GM19372 (cell line): ENCODE measurements around the gene SLC9A9.
"Not testable (repeated sequence)": the region's sequence is repeated elsewhere in the genome, so short reads cannot be mapped to it uniquely, and the experiment has no call there.

Experiments
- ATAC-seq: cut with Tn5 transposase; IDR thresholded peaks from one replicate; pipeline ENCODE4 v1.9.1; 2021; ENCODE audit warnings: mild to moderate bottlenecking, low read depth, moderate library complexity; ENCODE audit not compliant: unreplicated experiment

SLC9A9 gene

DNA sequence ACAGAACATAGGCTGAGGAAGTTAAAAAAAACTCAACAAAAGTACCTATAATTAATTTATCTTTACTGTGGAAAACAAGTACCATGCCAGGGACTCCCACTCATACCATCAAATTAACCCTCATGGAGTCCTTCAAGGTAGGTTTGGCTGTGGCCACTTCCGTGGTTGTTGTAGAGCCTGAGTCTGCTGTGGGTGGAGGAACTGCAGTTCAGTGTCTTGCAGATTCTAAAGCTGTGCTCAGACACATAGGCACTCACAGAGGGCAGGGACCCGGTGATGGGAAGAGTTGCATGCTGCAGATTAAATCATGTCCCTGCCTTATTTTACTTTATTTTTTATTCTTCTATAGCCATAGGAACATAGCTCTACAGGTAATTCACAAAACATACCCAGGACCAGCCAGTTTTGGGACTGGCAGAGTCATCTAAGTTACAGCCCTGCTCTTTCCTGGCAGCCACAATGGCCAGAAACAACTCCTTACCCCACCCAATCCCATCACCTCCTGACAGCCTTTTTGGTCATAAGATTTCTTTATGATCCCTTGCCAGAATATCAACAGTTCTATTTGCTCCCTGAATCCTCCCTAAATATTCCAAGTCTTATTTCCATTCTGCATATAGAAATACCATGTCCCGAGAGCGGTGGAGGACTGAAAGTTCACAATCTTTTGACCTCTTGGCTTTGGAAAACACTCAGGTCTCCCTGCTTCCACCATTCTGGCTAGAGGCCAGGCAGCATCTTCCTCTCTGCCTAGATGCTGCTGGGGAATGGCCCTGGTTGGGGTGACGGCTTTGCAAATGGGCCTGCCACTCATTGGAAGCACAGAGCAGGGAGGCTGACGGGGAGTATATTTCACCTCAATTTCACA is 535.0 kb downstream of the SLC9A9 start:
- ATAC-seq, result no peak

DNA sequence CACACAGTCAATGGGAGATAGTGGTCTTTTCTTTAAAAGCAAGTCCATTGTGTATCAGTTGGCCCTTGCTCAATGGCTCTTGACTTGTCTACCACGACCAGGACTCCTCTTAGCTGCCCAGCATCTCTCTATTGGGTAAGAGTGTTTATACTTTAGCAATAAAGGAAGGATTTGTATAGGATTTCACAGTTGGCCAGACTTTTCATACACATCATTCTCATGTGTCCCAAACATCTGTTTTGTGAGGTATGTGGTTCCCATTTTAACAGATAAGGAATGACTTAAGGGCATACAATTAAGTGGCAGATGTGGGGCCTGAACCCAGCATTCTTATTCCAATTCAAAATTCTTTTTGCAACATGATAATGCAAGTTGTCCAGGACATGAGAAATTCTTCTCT is 537.2 kb downstream of the SLC9A9 start:
- ATAC-seq, result no peak

DNA sequence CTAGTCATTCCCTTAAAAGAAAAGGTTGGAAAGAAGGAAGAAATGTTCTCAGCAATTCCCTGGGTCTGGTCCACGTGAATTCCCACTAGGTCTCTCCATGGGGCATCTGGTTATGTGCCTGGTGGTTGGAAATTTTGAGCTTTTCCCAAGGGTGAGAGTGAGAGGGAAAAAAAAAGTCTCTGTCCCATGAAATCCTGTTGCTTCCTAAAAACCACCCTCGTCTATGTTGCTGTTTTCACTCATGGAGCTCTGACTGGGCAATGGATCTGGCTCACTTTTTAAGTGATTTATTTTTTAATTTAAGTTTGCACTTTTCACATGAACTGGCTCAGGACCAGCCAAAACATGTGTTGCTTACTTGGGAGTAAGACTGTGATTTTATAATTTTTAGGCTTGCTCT is 538.6 kb downstream of the SLC9A9 start:
- no peak for ATAC-seq

DNA sequence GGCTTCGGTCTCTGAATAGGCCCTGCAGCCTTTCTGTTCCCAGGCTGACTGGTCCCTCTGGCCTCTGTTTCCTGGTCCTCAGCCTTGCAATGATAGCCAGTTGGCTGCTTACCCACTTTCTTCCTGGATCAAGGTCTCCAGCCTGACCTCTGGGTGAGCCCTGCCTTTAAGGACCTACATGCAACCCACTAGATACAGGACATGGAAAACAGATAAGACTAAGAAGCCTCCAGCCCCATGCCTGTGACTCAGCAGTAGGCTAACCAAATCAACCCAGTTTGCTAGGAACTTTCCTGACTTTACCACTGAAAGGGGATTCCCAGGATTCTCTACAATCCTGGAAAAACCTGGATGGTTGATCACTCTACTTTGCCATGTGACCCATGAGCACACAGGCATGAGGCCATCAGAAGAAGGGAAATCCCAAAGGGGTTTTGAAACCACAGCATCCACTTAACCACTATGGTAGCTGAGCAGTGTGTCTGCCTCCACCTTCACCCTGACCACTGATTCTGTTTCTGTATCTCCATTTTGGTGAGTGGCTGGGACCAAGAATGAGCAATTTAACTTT is 540.6 kb downstream of the SLC9A9 start:
- no peak for ATAC-seq

DNA sequence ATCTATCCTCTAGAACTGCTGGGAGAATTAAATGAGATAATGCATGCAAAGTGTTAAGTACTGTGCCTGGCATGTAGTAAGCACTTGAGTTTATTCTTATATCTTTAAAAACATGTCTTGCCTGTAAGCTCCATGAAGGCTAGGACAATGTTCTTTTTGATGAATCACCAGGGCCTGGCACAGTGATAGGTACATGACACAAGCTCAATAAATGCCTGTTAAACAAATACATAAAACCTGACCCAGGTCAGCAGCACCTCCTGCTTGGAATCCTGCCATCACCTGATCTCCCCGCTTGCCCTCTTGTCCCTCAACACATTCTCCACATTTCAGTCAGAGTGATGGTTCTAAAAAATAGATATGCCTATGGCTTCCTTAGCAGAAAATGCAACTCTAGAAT is 541.9 kb downstream of the SLC9A9 start:
- ATAC-seq, result no peak

DNA sequence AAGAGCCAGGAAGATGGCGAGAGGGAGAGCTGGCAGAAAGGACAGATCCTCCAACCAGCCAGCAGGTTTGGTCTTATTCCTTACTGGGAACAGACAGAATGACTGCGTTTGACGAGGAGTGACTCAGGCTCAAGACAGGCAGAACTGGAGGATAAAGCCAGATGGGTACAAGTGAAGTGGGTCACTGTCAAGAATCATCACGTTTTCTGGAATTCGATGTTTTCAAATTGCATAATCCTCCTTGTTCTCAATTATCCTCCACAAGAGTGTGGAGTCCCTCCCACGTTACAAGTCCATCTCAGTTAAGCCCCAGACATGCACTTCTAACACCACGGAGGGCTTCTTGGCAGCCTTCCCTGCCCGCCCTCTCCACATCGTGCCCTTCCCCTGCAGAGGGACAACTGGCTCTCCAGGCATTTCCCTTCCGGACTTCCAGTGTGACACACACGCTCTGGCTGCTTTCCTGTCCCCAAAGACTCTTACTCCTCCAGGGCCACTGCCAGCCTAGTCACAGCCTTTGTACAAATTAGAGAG is 545.6 kb downstream of the SLC9A9 start:
- no peak for ATAC-seq

DNA sequence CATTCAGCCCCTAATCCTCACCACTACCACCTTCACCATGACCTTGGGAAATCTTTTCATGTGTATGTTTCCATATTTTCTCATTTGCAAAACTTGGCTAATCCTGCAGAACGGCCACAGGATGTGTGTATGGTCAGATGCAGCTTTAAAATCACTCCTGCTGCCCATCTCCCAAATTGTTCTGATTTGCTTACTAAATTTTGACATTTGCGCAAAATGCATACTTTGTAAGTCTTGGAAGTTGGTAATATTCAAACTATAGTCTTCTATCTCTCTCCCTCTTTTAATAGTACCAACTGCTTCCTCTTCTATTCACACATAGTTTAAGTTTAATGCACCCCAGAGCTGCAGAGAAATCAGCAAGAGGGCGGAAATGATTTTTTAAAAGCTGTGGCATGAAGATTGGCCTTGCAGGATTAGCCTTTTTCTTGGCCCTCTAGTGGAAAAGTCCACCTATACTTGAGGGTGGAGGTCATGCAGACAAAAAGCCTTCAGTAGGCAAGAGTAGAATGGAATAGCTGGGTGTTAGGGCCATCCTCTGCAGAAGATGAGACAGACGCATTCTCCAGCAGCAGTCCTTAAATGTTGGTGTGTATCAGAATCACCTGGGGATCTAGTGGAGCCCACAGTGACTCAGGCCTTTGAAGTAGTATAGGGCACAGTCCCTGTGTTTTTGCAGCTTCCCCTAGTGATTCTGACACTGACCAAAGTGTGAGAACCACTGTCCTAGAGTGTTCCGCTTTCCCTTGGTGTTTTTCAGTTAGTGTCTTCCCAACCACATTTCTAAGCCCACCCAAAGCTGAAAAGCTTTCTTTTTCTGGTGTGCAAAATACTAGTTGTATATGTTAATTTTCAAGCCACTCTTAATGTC is 547.0 kb downstream of the SLC9A9 start:
- no peak for ATAC-seq

DNA sequence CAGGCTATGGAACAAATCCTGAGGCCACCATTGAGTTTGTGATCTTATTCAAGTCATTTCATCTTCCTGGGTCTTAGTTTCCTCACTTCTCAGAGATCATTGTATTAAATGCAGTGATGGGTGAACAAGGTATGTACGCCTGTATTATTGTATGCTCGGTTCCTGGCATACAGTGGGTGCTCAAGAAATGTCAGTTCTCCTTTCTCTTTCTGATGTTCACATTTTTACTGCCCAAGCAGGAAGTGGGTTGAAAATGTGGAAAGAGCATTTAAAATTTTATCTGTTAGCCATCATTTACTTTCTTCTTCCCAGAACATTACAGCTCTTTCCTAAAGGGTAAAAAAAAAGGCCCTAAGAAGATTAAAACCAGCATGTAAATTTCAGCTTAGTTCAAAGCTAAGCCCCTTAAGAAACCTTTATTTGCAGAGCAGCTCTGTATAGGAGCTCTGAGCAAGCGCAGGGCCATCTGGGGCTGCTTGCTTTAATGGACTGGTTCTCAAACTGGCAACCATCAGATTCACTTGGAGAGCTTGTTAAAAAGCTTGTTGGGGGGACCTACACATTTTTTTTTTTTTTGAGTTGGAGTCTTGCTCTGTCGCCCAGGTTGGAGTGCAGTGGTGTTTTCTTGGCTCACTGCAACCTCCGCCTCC is 549.3 kb downstream of the SLC9A9 start:
- ATAC-seq, result no peak

DNA sequence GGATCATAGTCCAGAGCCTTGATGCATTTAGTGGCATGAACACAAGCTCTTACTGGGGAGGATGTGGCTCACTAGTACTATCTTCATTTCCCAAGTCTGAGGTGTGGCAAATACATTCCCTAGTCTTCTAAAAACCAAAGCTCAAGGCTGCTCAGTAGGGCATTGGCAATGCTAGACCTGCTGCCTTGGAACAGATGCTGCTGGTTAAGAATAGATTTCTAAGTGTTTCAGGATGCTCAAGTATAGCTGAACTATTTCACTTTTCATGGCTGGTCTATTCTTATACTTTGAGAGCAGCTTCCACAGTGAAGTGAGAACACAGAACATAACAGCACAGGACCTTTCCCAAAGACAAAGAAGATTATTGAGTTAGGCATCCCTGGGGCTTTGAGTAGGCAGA is 549.9 kb downstream of the SLC9A9 start:
- no peak for ATAC-seq

DNA sequence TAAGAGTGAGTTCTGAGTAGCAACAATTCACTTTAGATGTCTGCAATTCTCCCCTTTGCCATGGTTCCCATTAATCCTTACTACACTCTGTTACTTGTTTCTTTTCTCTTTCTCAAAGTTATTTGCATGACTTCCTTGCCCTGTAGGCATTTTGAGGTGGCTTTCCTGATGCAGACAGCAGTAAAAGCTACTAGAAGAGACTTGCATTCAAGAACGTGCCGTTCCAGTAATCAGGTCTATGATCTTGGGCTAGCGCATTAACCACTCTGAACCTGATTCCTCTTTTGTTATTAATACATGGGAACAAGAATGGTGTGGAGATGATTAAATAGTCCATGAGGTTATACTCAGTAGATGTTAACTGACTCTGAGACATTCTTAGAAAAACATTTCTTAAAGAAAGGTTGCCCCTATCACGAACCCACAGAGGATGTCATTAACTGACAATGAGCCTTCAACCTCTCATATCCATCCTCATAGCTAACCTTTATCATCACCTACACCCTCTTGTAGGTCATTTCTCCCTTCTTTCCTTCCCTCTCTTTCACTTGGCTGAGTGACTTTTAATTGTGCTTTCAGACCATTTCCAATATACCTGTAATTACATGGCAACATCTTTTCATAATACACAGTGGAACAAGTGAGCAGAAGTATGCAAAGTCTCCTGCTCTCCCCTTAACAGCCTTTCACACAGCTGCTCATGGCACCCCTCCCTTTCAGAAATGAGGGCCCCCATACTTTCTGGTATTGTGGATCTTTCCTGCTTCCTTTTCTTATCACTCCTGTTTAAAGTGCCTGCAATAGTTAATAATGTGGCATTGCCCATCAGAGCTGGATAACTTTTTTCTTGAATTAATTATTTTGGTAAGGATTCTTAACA is 552.8 kb downstream of the SLC9A9 start:
- ATAC-seq, result no peak

DNA sequence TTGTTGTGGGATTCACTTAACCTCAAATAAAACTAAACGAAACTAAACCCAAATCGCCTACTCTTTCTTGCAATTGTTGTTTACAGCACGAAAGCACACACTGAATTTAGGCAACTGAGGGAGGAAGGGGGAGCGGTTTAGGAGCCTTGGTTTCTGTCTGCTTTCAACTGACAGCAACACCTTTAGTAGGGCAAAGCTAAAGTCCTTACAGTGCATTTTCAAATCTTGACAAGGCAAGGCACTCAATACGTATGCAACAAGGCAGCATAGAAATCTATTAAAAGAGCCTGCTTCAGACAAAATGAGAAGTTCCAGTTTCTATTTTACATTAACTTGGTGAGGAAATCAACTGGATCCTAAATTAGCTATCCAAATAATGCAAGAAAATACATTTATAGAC is 554.1 kb downstream of the SLC9A9 start:
- ATAC-seq, result no peak

DNA sequence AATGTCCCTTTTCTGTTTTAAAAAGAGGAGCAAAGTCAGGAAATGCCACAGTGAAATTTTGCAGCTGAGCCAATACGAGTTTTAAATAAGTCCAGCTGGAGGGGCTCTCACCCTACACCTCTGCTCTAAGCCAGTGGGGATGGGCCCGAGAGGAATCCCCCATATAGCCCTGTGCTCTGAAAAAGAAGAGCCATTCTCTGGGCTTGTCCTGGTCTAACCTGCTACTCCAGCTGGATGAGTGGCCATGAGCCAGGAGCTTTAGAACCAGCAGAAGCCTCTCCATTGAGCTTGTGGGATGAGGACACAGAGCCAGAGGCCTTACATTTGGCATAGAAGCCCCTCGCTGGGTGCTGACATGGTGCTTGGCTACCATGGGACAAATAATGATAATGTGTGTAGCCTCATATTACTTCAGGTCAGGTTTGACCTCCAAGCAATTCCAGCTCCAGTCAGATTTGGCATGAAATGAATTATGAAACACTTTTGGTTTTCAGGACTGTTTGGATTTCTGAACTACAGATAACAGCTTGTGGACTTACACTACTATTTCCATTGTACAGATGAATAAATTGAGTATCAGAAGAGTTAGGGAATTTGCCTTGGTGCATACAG is 556.3 kb downstream of the SLC9A9 start:
- no peak for ATAC-seq

DNA sequence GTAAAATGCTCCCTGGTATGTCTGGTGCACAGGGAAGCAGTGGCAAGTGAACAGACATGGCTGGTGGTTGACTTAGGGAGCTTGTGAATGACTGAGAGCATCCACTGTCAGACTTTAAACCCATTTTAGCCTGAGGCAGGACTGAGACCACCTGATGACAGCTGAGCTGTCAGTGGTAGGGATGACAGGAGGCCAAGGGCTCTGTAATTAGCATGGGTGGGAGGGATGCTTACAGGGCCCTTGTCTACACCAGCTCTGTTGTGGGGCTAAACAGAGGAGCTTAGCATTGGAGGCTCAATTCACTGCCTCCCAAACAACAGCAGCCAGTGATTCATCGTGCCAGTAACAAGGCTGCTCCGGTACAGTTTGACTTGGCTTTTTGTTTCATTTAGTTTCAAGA is 559.3 kb downstream of the SLC9A9 start:
- no peak for ATAC-seq

DNA sequence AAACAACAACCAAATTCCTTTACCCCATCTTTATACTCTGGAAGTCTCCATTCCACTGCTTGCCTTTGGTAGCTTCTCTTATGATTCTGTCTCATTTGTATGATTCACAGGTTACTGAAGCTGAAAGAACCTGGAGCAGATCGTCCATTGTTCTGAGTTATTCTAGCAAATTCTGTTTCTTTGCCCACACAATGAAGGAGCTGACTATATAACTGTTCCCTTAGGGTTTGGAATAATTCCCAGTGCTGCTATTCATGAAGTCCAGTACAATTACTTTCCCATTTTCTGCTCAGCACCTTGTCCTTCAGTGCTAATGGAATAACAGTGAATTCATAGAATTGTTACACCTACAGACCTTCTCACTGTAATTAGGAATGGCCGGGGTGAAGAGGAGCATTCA is 560.9 kb downstream of the SLC9A9 start:
- ATAC-seq, result no peak

DNA sequence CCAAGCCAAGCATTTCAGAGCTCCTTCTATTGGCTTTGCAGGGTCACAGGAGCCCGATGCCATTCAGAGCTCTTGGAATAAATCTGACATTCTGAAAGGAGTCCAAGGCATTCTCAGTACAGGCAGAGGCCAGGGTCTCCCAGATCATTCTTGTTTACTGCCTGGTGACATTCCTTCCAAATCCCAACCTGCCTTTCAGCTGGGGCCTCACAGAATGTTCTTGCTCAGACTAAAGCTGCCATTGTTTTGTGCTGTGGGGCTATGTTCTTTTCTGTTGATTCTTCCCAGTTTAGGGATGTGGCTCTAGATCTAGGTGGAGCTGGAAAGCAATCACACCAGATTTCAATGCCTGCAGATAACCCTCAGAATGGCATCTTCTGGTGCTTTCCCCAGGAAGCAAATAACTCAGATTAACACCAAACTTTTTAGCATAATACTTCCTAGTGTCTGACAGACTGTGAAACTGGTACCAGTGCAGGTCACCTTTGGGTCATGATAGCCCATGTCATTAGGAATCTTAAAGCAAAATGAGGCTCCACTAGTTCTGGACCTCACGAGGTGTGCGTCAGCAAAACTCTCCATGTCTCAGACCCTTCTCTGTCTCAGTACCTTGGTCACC is 561.8 kb downstream of the SLC9A9 start:
- no peak for ATAC-seq

DNA sequence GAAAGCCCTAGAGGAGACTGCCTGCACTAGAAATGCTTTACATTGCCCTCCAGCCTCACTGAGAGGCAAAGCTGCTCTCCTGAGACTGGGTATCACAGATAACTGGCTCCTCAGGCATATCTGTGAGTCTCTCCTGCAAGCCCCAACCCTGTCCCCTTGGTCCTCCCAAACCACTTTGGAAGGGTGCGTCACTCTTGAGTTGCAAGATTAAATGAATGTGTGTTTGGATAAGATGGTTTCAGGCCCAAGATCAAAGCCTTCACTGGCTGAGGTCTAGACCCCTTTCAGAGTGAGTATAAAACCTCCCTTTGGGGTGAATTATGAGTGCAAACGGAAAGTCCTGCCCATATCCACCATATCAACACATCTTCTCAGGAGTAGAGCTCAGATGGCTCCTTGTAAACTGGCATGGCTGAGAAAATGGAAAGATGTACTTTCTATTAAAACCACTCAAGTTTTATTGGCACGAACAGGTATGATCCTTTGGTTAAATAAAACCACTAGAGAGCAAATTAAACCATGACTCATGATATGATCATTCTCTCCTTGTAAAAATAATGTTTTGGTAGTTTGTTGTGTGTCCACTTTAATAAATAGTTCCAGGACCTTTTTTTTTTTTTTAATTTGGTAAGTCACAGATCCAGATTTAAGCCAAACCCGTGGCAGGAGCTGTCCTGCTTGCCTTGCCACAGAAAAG is 564.7 kb downstream of the SLC9A9 start:
- ATAC-seq, result no peak

DNA sequence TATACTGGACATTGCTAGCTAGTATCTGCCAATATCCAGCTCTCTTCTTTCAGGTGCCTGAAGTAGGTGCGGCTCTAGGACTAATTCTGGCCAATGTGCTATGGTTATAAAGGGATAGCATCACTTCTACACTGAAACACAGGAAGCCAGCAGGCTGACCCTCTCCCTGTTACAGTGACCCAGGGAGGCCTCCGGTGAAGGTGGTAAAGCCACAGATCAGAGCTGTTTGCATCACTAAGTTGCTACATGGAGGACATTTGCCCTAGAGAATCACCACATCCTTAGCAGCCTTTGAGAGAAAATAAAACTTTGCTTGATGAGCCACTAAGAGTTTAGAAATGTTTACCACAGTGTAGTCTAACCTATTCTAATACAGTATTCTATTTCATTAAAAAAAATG is 567.3 kb downstream of the SLC9A9 start:
- ATAC-seq, result no peak

DNA sequence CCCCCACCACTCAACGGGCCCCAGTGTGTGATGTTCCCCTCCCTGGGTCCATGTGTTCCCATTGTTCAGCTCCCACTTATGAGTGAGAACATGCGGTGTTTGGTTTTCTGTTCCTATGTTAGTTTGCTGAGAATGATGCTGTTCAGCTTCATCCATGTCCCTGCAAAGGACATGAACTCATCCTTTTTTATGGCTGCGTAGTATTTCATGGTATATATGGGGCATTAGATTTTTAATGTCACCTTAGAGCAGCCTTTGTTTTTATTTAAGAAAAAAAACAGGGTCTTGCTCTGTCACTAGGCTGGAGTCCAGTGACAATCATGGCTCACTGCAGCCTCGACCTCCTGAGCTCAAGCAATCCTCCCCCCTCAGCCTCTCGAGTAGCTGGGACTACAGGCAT is 568.7 kb downstream of the SLC9A9 start:
- not testable (repeated sequence) for ATAC-seq
